GM12891 (cell line): ENCODE data around the gene GADD45G.

Experiments used
- PAX5 ChIP-seq: IDR thresholded peaks from 2 replicates; pipeline ENCODE4 v1.6.1; 2011; ENCODE audit warnings: low read length, moderate library complexity, mild to moderate bottlenecking; ENCODE audit not compliant: insufficient read depth, severe bottlenecking
- POLR2A ChIP-seq: IDR thresholded peaks from 2 replicates; pipeline ENCODE4 v1.6.1; 2011; ENCODE audit warnings: low read depth, low read length, control low read depth
- POLR2AphosphoS5 ChIP-seq: IDR thresholded peaks from 2 replicates; pipeline ENCODE4 v1.6.1; 2011; ENCODE audit warnings: low read depth, low read length, control low read depth
- TAF1 ChIP-seq: IDR thresholded peaks from 2 replicates; pipeline ENCODE4 v1.6.1; 2011; ENCODE audit warnings: low read depth, low read length, control low read depth

DNA sequence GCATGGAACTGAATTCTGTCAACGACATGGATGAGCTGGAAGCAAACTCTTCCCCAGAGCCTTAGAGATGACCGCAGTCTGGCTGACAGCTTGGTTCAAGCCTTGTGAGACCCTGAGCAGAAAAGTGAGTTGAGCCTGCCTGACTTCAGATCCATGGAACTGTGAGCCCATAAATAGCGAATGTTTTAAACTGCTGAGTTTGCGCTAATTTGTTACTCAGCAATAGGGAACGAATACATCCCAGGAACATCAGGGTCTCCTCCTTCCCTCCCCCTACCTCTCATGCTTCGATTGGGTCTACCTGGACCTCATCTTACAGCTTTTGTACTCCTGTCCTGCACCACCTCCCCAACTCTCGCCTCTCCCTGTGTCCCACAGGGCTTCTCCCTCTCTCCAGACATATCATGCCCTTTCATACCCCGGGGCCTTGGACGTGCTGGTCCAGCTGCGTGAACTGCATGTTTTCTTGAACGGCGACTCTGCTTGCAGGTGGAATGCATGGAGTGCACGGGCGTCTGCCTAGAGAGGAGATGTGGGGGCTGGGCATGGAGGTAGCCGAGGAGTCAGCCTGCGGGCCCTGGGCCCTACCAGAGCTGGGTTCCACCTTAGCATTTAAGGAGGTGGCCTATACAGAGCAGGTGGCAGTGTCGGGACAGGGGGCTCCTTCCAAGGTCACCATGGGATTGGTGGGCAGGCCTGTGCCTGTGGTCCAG lies 7.9 kb downstream of the GADD45G start:
- TF ChIP-seq POLR2A (no peak), TAF1 (no peak), PAX5 (no peak), POLR2AphosphoS5 (no peak)
